Stimulated activated CD4-positive, alpha-beta T cell treated with anti-CD3 and anti-CD28 coated beads, Interleukin-4, amount 100 ng/mL, for 4 hours (primary cell): Measurements from ENCODE around the gene CMIP.
"Not testable (repeated sequence)": the region's sequence is repeated elsewhere in the genome, so short reads cannot be mapped to it uniquely, and the experiment has no call there.

ENCODE experiments used
- DNase-seq, 2 experiments: peaks; one replicate each; pipeline ENCODE4 v3.0.0-alpha.2; 2020

The CMIP gene

DNA sequence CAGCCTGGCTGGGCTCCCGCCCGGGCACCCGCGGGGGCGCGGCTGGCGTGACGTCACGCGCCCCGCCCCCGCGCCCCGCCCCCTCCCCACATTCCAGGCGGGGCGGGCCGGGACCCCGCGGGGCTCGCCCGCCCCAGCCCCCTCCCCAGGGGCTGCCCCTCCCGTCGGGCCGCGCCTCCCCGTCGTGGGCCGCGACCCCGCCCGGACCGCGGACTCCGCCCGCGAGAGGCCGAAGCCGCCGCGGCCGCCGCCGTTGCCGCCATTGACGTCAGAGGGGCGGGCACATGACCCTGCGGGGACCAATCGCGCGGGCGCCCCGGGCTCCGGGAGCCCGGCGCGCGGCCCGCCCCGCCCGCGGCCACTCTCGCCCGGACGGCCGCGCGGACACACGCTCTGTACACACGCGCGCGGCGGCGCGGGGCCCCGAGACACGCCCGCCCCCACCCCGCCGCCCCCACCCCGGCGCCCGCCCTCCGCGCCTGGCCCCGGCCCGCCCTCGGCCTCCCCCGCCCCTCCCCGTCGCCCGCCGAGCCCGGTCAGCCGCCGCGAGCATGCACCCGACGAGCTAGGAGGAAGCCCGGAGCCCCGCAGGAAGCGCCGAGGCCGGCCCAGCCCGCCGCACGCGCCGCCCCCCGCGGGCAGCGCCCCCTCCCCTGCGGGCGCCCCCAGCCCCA lies at the start of gene CMIP:
Gene CMIP, plus strand, starts transcription at position 361 of the 674 bp plus-strand sequence.
- peak; percentile 62 to 78 for DNase-seq

DNA sequence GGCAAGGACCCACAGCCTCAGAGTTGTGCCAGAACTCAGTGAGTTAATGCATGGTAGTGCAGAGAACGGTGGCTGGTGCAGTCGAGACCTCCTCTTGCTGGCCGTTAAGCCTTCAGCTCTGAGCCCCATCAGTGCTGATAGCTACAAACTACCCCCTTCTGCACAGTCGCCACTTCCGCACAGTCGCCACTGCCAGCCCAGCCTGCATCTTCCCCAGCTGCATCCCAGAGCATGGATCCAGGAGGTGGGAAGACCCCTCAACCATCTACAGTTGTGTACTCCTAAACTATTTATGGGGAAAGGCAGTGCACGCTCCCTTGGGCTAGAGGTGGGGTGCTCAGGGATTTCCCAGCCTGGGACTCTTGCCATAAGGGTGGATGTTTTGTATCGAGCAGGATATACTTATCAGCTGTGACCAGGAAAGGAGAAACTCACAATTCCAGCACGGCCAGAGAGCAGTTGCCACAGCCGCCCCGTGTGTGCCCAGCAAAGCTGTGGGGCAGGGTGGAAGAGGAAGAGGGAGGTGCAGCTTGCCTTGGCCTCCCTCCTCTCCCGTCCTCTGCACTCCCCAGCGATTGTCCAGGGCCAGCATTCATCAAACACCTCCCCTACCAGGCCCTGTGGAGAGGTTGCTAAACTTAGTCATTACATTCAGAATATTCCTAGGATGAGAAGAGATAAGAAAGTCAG lies 49.5 kb upstream of the CMIP start:
- DNase-seq, result no peak

DNA sequence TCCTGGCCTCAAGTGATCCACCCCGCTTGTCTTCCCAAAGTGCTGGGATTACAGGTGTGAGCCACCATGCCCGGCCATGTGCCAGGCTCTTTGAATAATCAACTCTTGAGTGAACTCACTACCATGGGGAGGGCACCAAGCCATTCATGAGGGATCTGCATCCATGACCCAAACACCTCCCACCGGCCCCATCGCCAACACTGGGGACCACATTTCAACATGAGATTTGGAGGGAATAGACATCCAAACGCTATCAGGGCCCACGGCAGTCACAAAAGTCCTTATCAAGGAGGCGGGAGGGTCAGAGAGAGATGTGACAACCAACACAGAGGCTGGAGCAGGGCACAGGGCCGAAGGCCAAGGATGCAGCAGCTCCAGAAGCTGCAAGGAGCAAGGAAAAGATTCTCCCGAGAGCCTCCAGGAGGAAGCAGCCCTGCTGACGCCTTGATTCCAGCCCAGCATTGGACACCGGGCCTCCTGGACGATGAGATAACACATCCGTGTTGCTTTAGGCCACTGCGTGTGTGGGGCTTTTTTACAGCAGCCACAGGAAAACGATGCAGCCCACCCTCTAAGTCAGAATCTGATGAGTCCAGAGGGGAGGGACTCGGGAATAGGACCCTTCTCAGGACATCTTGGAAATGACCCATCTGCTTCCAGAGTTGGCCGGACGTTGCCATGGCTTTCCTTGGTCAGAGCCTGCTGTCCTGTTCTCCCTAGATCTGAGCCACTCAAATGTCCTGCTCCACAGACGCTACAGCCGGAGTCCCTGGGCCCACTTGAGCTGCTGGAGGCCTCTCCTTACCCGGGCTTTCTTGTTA lies 47.3 kb upstream of the CMIP start:
- DNase-seq, result no peak

DNA sequence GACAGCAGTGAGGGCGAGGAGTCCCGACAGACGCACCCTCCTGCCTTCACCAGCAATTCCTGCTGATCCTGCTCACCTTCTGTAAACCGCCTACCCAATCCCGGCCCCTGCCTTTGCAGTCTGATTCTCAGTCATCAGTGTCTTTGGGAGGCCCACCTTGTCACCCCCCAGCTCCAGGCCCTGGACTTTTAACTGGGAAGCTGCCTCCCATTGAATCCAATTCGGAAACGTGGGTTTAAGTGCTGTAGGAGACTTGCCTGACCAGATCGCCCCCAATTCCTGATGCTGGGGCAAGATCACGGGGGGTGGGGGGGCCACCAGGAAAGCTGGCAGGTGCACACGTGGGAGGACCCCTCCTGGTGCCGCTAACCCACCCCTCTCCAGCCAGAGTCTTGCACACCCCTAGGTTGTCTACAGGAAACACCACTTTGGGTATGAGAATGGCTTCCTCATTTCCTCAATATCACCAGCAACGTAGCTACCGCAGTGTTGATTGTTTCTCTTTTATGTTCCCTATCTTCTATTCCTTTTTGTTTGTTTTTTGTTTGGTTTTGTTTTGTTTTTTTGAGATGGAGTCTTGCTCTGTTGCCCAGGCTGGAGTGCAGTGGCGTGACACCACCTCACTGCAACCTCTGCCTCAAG lies 46.6 kb upstream of the CMIP start:
- no peak for DNase-seq

DNA sequence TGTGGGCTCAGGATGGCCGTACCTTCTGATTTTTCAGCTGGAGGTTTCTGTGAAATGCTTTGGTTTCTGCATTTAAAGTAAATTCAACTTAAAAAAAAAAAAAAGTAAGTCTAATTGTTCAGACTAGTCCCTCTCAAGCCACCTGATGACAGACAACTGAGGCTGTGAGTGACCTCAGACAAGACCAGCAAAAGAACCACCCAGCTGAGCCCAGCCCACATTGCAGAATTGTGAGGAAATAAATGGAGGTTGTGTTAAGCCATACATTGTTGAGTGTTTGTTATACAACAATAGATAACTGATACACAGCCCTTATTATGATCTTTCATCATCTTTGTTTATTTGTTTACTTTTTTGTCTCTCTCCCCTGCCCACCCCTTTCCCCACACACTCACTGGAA lies 44.7 kb upstream of the CMIP start:
- DNase-seq, result no peak

DNA sequence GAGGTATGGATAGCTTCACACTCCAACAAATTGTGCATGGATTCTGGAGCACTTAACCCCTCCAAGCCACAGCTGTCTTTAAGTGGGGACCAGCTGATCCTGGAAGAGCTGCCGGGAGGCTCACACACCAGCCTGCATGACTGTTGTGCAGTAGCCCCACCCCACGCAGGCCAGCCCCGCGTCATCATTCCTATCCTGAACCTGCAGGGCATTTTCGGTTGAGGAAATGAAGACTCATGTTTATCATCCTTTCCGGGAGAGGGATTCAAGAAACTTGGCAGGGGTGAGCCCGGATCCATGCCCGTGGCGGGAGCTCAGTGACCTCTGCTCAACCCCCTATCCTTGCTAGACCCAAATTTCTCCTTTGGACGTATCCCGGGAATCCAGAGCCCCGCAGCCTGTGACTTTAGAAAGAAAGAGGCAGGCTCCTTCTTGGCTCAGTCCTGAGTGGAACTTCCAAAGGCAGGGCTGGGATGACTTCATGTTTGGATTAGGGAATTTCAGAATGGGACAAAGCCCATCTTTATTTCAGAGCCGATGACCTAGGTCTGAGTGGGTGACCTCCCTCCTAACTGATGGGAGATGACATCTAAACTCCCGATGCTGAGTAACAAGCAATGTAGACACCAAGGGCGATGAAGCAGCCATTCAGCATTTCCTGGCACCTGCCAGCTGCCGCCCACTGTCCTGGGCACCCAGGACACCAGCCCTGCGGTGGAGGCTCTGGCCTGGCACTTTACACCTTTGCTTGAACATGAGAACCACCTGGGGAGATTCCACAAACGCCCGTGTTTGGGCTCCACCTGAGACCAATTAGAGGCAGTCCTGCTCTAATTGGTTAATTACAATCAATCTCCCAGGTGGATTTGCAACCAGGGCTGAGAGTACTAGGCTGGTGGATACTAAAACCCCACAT lies 43.3 kb upstream of the CMIP start:
- DNase-seq, result no peak

DNA sequence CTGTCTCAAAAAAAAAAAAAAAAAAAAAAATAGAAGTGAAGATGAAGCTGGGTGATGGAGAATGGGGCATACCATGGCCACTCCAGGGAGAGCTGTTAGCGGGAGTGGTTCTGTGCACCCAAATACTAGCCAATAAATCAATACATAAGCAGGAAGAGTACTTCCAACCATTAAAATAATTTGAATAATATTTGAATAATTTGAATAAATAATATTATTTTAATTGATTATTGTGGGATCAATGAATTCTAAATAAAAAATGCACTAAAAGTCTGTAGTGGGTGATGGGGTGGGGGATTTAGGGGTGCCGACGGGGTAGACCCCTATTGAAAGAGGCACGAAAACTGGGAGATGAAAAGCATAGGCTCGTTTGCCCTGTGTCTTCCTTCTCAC lies 41.4 kb upstream of the CMIP start:
- DNase-seq, result no peak

DNA sequence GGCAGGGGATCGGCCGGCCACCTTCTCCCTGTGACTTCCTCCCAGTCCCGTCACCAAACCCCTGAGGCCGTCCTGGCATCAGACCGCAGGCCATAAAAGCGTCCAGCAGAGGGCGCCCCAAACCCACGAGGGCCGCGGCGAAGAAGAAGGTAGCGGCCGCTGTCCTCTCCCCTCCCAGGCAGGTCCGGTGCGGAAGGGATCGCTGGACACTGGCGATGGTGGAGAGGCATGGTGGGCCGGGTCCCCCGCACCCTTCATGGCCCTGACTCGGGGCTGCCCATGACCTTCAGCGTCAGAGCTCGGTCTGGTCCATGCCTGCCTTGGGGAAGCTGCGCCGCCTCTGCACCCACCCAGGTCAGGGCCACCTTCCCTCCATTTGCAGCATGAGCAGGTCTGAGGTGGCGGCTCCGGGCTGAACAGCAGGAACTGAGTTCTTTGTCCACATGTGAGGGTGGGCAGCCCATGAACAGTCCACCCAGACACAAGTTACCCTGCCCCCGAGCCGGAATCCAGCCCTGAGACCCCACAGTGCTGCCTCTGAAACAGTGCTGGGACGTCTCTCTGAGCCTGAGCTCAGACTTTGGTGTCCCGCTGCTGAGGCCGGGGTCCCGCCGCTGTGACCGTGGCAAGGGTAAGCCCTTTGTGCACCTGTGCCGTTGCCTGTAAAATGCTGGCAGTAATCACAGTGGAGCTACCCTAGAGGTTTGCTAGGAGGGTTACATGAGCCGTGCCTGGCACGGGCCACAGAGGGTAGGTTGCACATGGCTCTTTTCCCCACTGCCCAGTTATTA lies 40.8 kb upstream of the CMIP start:
- DNase-seq, result peak; percentile 64 to 83

DNA sequence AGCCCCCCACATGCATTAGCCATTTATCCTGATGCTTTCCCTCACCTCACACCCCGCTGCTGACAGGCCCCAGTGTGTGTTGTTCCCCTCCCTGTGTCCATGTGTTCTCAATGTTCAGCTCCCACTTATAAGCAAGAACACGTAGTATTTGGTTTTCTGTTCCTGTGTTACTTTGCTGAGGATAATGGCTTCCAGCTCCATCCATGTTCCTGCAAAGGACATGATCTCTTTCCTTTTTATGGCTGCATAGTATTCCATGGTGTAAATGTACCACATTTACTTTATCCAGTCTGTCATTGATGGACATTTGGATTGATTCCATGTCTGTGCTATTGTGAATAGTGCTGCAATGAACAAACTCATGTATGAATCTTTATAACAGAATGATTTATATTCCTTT lies 39.6 kb upstream of the CMIP start:
- DNase-seq, result not testable (repeated sequence)

DNA sequence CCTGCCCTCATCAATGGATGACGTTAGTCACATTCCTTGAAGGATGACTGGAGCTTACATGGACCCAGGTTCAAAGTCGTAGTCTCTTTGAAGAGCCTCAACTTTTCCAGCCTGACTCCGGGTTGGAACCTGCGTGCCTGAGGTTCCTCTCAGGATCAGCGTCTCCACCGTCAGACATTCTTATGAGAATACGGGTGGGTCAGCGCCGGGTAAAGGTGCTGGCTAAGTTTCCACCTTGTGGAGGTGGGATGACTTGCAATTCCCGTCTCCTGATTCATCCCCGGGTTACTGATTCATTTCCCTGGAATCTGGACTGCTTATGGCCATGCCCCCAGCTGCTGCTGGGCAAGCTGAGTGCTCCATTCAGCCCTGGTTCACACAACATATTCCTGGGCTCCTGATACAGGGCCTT lies 38.9 kb upstream of the CMIP start:
- DNase-seq, result no peak

DNA sequence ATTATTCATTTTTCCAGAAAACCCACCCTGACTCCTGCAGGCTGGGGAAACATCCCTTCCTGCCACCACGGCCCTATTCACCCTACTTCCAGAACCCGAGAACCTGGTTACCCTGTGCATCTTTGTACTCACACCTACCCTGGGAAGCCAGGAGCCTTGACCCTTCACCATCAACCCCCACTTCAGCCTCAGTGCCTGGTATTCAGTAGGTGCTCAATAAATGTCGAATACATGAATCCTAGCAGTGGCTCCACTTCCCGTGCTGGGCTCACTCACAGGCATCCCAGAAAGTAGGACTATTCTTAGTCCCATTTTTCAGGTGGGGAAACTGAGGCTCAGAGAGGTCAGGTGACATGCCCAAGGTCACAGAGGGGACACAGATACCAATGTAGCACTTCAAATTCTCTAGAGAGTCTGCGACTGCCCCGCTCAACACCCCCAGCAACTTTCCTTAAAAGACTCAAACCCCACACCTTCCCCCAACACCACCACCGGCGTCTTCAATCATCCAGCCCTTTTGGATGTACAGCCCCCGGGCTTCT lies 36.1 kb upstream of the CMIP start:
- no peak for DNase-seq

DNA sequence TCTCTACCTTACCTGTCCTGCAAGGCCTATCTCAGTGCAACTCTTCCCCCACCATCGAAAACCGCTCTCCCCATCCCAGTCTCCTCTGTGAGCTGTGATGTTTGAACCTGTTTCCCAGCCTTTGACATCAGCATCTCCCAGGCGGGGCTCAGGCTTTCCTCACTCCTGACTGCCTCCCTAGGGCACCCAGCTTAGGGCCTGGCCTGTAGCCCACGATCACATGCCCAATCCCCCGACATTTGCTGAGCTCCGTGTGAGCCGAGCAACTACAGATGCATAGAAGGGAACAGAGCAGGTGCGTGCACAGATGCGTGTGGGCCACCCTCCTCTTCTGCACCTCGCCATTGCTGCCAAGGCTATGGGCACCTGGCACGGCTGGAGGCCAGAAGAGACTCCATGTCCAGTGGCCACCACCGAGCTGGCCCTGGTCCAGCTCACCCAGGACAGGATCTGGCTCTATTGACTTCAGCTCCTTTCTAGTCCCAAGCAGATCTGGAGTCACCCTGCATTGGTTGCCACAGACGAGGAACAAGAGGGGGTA lies 35.5 kb upstream of the CMIP start:
- no peak for DNase-seq

DNA sequence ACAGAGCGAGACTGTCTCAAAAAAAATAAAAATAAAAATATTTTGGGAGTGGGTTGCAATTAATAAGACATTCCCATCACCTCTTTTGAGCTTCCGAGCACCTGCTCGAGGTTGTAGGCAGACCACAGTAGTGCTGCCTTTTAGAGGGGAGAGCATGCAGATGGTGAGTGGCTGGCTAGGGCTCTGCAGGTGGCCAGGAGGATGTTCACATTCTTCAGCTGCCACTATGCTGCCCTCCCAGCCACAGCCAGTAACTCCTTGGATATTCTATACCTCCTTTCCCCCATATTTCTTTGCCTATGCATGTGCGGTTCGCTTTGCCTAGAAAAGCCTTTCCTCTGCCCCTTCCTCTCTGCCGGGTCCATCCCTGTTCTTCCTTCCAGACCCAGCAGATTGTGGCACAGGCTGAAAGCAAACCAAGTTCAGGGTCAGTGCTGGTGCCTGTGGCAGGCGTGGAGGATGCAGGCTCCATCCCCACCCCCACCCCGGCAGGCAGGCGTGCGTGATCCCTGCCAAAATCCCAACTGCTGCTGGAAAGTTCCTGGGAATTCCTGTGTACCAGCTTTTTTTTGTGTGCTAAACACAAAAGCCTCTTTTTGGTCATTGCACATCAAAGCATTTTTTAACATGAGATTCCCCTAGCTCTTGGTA lies 33.8 kb upstream of the CMIP start:
- DNase-seq, result no peak

DNA sequence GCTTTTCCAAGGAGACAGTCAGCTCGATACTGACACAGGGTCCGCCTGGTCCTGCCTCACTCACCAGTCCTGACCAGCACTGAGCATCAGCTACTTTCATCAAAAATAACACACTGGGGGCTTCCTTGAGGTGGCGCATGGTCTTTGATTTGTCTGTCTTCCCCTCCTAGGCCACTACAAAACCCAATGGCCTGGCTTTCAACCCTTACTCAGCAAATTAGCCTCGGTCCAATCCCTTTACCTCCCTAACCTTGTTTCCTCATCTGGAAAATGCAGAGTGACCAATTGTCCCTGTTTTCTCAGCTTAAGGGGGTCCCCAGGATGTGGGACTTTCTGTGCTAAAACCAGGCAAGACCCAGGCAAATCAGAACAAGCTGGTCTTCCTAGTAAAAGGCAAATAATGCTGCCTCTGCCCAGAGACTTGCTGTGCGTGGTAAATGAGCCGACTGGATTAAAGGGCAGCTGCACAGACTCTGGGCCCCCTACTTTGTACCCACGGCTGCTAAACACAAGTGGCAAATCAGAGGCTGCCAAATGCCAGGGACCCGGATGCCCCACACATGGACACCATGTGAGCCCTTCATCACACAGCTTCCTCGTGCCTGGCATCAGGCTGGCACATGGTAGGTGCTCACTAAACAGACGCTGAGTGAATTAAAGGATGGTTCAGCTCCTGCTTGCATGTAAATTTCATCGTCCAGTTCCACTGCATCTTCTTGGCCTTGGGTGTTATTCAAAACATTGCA lies 31.2 kb upstream of the CMIP start:
- DNase-seq, result no peak

DNA sequence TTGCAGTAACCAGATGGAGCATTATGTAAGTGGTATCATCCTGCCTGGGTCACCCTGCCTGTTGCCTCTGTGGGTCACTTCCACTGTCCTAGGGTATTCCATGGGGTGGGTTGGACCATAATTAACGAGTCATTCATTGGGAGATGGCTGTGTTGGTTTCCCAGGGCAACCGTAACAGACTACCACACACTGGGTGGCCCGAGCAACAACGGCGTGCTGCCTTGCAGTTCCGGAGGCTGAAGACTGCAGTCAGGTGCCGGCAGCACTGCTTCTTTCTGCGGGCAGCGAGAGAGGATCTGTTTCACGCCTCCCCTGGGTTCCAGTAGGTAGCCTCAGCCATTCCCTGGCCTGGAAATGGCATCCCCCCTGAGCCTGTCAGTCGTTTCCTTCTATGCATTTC lies 28.9 kb upstream of the CMIP start:
- DNase-seq, result no peak

DNA sequence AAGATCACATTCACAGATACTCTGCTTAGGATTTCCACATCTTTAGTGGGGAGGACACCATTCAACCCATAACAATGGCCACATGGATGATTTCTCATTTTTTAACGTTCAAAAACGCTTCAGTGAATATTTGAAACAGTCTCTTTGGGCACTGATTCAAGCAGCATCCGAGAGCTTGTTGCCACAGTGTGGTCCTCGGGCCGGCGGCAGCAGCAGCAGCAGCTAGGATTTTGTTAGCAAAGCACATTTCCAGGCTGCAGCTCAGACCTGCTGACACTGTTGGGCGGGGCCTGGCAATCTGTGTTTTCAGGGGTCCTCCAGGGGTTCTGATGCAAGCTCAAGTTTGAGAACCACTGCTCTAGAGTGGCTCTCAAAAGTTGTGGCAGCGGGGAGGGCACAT lies 27.9 kb upstream of the CMIP start:
- no peak for DNase-seq

DNA sequence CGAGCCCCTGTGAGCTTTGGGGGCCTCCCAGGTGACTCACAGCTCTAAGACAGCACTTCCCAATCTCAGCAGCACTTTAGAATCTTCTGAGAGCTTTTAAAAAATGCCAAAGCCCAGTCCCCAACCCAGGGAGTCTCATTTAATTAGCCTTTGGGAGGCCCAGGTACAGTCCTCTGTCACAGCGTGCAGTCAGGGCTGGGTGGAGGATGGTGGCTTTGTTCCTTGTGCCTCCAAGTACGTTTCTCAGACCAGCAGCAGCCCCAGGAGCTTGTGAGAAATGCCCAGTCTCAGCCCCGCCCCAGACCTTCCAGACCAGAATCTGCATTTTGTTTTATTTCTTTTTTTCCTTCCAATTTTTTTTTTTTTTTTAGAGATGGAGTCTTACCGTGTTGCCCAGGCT lies 27.4 kb upstream of the CMIP start:
- no peak for DNase-seq

DNA sequence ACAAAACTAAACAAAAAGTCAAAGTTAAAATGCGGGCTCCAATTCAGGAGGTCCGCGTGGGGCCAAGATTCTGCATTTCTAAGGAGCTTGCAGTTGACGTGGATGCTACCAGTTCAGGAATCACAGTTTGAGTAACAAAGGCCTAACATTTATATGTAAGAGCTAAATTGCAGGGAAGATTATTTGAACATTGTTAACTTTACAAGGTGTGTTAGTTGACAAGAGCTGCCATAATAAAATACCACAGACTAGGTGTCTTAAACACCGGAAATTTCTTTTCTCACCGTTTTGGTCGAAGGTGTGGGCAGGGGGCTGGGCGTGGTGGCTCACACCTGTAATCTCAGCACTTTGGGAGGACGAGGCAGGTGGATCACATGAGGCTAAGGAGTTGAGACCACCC lies 24.8 kb upstream of the CMIP start:
- no peak for DNase-seq

DNA sequence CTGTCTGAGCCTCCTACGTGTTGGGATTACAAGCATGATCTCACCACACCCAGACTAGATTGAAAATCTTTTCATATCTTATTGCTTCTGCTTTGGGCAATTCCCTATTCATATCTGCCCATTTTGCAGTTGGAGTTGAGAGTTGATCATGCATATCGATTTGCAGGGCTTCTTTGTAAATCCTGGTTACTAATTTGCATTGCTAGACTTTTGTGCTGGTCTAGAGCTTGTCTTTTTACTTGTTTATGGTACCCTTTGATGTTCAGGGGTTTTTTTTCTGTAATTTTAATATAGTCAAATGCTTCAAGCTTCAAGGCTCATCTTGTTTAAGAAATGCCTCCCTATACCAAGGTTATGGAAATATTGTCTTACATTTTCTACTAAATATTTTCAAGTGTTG lies 23.5 kb upstream of the CMIP start:
- no peak for DNase-seq

DNA sequence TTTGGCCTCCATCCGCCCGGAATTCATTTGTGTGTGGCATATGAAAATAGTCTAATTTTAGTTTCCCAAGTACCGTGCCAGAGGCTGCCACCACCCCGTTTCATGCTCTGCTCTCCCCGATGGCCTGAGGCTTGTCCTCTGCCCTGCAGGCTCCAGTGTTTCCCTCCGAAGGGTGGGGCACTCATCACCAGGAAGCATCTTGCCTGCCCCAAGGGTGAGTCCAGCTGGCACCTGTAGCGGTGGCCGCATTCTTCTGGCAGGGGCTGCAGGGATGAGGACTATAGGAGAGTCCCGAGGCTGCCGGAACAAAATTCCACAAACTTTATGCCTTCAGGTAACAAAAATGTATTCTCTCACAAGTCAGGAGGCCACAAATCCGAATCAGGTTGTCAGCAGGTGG lies 23.1 kb upstream of the CMIP start:
- no peak for DNase-seq
